HG02973 (cell line): ENCODE data around the gene SSTR5.
"Not testable (repeated sequence)": the region's sequence is repeated elsewhere in the genome, so short reads cannot be mapped to it uniquely, and the experiment has no call there.

ENCODE experiments used
- ATAC-seq: cut with Tn5 transposase; IDR thresholded peaks from one replicate; pipeline ENCODE4 v1.9.1; 2021; ENCODE audit warnings: moderate library complexity; ENCODE audit not compliant: unreplicated experiment

SSTR5 gene

GRCh38 chr16:1089822-1090619 is 17.5 kb downstream of the SSTR5 start:
- no peak for ATAC-seq

GRCh38 chr16:1090620-1091587 is 18.4 kb downstream of the SSTR5 start:
- no peak for ATAC-seq

- no peak for ATAC-seq
Measured at GRCh38 chr16:1091992-1092552, 19.5 kb downstream of the SSTR5 start.

- ATAC-seq: not testable (repeated sequence)
Measured at GRCh38 chr16:1092685-1093283, 20.2 kb downstream of the SSTR5 start.

- no peak for ATAC-seq
Measured at GRCh38 chr16:1093284-1094123, 21.0 kb downstream of the SSTR5 start.

GRCh38 chr16:1094124-1094479 is 21.6 kb downstream of the SSTR5 start:
- no peak for ATAC-seq

GRCh38 chr16:1094601-1095449 is 22.3 kb downstream of the SSTR5 start:
- no peak for ATAC-seq

- no peak for ATAC-seq
Measured at GRCh38 chr16:1095450-1096168, 23.1 kb downstream of the SSTR5 start.

GRCh38 chr16:1096169-1097082 is 23.9 kb downstream of the SSTR5 start, which contains the start of gene C1QTNF8:
Gene C1QTNF8, minus strand, starts transcription at chr16:1096244. Its CDS starts 1,322 bp downstream, at chr16:1094922.
- ATAC-seq: no peak

GRCh38 chr16:1097156-1097555 is 24.6 kb downstream of the SSTR5 start:
- ATAC-seq: no peak

GRCh38 chr16:1097800-1098199 is 25.3 kb downstream of the SSTR5 start:
- no peak for ATAC-seq

- no peak for ATAC-seq
Measured at GRCh38 chr16:1098266-1098991, 25.9 kb downstream of the SSTR5 start.

GRCh38 chr16:1099189-1100083 is 26.9 kb downstream of the SSTR5 start:
- no peak for ATAC-seq

GRCh38 chr16:1100084-1100800 is 27.7 kb downstream of the SSTR5 start:
- ATAC-seq: no peak

GRCh38 chr16:1101133-1101532 is 28.6 kb downstream of the SSTR5 start:
- no peak for ATAC-seq
